Liver (tissue), 9 donors: Measurements from ENCODE around the gene LPCAT1. TPM values are rescaled to one million over a fixed set of nuclear protein-coding genes. Genes with fewer than 3 reads are reported as not detected.

ENCODE experiments used
- DNase-seq: peaks from one replicate; pipeline ENCODE4 v3.0.0-alpha.2; 2017; ENCODE audit warnings: low spot score
- H3K27ac ChIP-seq, 2 donors: one replicate each; pipeline ENCODE4 v1.7.0; 2013; ENCODE audit warnings: inconsistent platforms in 2 of 2, low read length in 2 of 2, control low read depth in 1 of 2, low read depth in 1 of 2, mild to moderate bottlenecking in 1 of 2
- H3K27me3 ChIP-seq, 4 donors: one replicate each; pipeline versions ENCODE4 v1.6.1 to v1.7.0; 2013; ENCODE audit warnings: low read length in 3 of 4, inconsistent platforms in 1 of 4, mild to moderate bottlenecking in 1 of 4, moderate library complexity in 1 of 4; ENCODE audit not compliant: control insufficient read depth in 4 of 4, insufficient read depth in 4 of 4
- H3K36me3 ChIP-seq, 4 donors: one replicate each; pipeline versions ENCODE4 v1.6.1 to v1.7.0; 2013; ENCODE audit warnings: low read length in 3 of 4, mild to moderate bottlenecking in 3 of 4, low read depth in 1 of 4, moderate library complexity in 1 of 4; ENCODE audit not compliant: control insufficient read depth in 4 of 4, insufficient read depth in 3 of 4
- H3K4me1 ChIP-seq, 4 donors: one replicate each; pipeline versions ENCODE4 v1.6.1 to v1.7.0; 2013; ENCODE audit warnings: low read length in 3 of 4, mild to moderate bottlenecking in 3 of 4, moderate library complexity in 1 of 4; ENCODE audit not compliant: control insufficient read depth in 4 of 4, insufficient read depth in 4 of 4
- H3K4me3 ChIP-seq, 3 donors: one replicate each; pipeline versions ENCODE4 v1.6.1 to v1.7.0; 2013; ENCODE audit warnings: low read length in 3 of 3, control low read depth in 1 of 3, low read depth in 1 of 3, mild to moderate bottlenecking in 1 of 3
- H3K9ac ChIP-seq, 2 donors: one replicate each; pipeline ENCODE4 v1.7.0; 2013; ENCODE audit warnings: low read length in 2 of 2, mild to moderate bottlenecking in 2 of 2, moderate library complexity in 2 of 2, control low read depth in 1 of 2, low read depth in 1 of 2
- H3K9me3 ChIP-seq, 4 donors: one replicate each; pipeline versions ENCODE4 v1.6.1 to v1.7.0; 2013; ENCODE audit warnings: low read length in 3 of 4; ENCODE audit not compliant: control insufficient read depth in 4 of 4
- FOXA1 ChIP-seq: IDR thresholded peaks from 2 replicates; pipeline ENCODE4 v1.6.1; 2016; ENCODE audit warnings: antibody characterized with exemption
- GABPA ChIP-seq, 2 donors: IDR thresholded peaks in 1 of 2; conservative IDR thresholded peaks in 1 of 2; 2 replicates each; pipeline ENCODE4 v1.6.1; 2016; ENCODE audit warnings: antibody characterized with exemption in 2 of 2, mild to moderate bottlenecking in 1 of 2, moderate library complexity in 1 of 2
- HNF4G ChIP-seq: IDR thresholded peaks from 2 replicates; pipeline ENCODE4 v1.6.1; 2016; ENCODE audit warnings: antibody characterized with exemption
- JUND ChIP-seq, 2 donors: IDR thresholded peaks; 2 replicates each; pipeline ENCODE4 v1.6.1; 2016; ENCODE audit warnings: antibody characterized with exemption in 2 of 2
- MAX ChIP-seq: IDR thresholded peaks from 2 replicates; pipeline ENCODE4 v1.6.1; 2016; ENCODE audit warnings: antibody characterized with exemption
- RAD21 ChIP-seq, 2 donors: IDR thresholded peaks; 2 replicates each; pipeline ENCODE4 v1.6.1; 2016; ENCODE audit warnings: antibody characterized with exemption in 2 of 2, mild to moderate bottlenecking in 2 of 2
- REST ChIP-seq: IDR thresholded peaks from 2 replicates; pipeline ENCODE4 v1.6.1; 2016; ENCODE audit warnings: antibody characterized with exemption, mild to moderate bottlenecking
- RXRA ChIP-seq, 2 donors: IDR thresholded peaks; 2 replicates each; pipeline ENCODE4 v1.6.1; 2017 to 2018; ENCODE audit warnings: antibody characterized with exemption in 2 of 2, mild to moderate bottlenecking in 1 of 2
- TAF1 ChIP-seq: conservative IDR thresholded peaks from 2 replicates; pipeline ENCODE4 v1.6.1; 2016; ENCODE audit warnings: antibody characterized with exemption, mild to moderate bottlenecking
- YY1 ChIP-seq: IDR thresholded peaks from 2 replicates; pipeline ENCODE4 v1.6.1; 2016; ENCODE audit warnings: antibody characterized with exemption, mild to moderate bottlenecking
- ZBTB33 ChIP-seq: IDR thresholded peaks from 2 replicates; pipeline ENCODE4 v1.6.1; 2016; ENCODE audit warnings: antibody characterized with exemption
- WGBS: extraction: QIAGEN DNeasy Blood & Tissue Kit; methylation state at CpG from one replicate; pipeline ENCODE4 v1.1.7; 2013; 5-methylcytosine and 5-hydroxymethylcytosine counted together
- polyA plus RNA-seq, 2 donors: library from polyadenylated mRNA; stranded (reverse) in 1 of 2; unstranded in 1 of 2; fragments of 200-250 nt in 1 of 2; fragments of >200 nt in 1 of 2; fragmentation: Nextera tagmentation in 1 of 2; extraction: Ambion mirVana in 1 of 2; gene quantifications; one replicate each; pipeline versions ENCODE4 v1.2.1 to v1.2.3, GENCODE V29; 2013 to 2015
- total RNA-seq, 2 donors: library from RNA; depleted of rRNA; stranded (reverse); fragments of >200 nt; gene quantifications; one replicate each; pipeline ENCODE4 v1.2.3, GENCODE V29; 2014
- TF ChIP-seq, protein P1 (sequence below): IDR thresholded peaks from 2 replicates; pipeline ENCODE4 v1.6.1; 2016; ENCODE audit warnings: antibody characterized with exemption
- TF ChIP-seq, protein P2 (sequence below): fragments of 150-350 bp; IDR thresholded peaks from 2 replicates; pipeline ENCODE4 v1.5.1; 2017; ENCODE audit warnings: improper control_type of control experiment, low read depth, low read length; ENCODE audit not compliant: missing input control
- donor health status: healthy.
- donor health status: healthy.
- donor health status: healthy.
- donor health status: healthy.
- donor health status: healthy.

The LPCAT1 gene
- total and polyA plus RNA-seq, 4 donors, result 1.5 to 12.8 (median 9.9) TPM

GRCh38 chr5:1545126-1545804, 21.5 kb upstream of the LPCAT1 start:
- H3K27ac ChIP-seq, result no peak overlapping the region
- DNase-seq, result no peak
- WGBS, result 91% methylated on average over 4 of the region's 4 CpGs
- H3K36me3 ChIP-seq, result no peaks in the 10 kb centered on the region
- no peaks in the 10 kb centered on the region for H3K4me1 ChIP-seq
- H3K9me3 ChIP-seq, result no peaks in the 10 kb centered on the region
- H3K4me3 ChIP-seq, result no peak overlapping the region
- no peaks in the 10 kb centered on the region for H3K27me3 ChIP-seq
- no peak overlapping the region for H3K9ac ChIP-seq
- TF ChIP-seq GABPA (IDR thresholded peaks at IDR 0.05 in 1 of 2, conservative IDR thresholded peaks at IDR 0.05 in 1 of 2) (no peak), MAX (no peak), RAD21 (IDR thresholded peaks at IDR 0.05) (no peak), ZBTB33 (no peak), JUND (IDR thresholded peaks at IDR 0.05) (no peak), YY1 (no peak), REST (no peak)
- TF ChIP-seq, protein P1, sequence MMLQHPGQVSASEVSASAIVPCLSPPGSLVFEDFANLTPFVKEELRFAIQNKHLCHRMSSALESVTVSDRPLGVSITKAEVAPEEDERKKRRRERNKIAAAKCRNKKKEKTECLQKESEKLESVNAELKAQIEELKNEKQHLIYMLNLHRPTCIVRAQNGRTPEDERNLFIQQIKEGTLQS, result no peak
- TF ChIP-seq, protein P2, sequence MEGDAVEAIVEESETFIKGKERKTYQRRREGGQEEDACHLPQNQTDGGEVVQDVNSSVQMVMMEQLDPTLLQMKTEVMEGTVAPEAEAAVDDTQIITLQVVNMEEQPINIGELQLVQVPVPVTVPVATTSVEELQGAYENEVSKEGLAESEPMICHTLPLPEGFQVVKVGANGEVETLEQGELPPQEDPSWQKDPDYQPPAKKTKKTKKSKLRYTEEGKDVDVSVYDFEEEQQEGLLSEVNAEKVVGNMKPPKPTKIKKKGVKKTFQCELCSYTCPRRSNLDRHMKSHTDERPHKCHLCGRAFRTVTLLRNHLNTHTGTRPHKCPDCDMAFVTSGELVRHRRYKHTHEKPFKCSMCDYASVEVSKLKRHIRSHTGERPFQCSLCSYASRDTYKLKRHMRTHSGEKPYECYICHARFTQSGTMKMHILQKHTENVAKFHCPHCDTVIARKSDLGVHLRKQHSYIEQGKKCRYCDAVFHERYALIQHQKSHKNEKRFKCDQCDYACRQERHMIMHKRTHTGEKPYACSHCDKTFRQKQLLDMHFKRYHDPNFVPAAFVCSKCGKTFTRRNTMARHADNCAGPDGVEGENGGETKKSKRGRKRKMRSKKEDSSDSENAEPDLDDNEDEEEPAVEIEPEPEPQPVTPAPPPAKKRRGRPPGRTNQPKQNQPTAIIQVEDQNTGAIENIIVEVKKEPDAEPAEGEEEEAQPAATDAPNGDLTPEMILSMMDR, result no peak

- DNase-seq, result no peak
- no peaks in the 10 kb centered on the region for H3K36me3 ChIP-seq
- H3K4me1 ChIP-seq, result no peaks in the 10 kb centered on the region
- 92% methylated on average over 12 of the region's 12 CpGs for WGBS
- TF ChIP-seq ZBTB33, result no peak
- no peak for TF ChIP-seq TAF1
- TF ChIP-seq YY1, result no peak
- no peak for TF ChIP-seq RAD21 (IDR thresholded peaks at IDR 0.05)
- no peak for TF ChIP-seq HNF4G
- no peak for TF ChIP-seq FOXA1
- no peak for TF ChIP-seq RXRA (IDR thresholded peaks at IDR 0.05)
- H3K4me3 ChIP-seq, result no peak overlapping the region
- H3K27ac ChIP-seq, result no peak overlapping the region
- H3K27me3 ChIP-seq, result no peaks in the 10 kb centered on the region
- H3K9me3 ChIP-seq, result no peaks in the 10 kb centered on the region
- no peak overlapping the region for H3K9ac ChIP-seq
These were observed 20.7 kb upstream of the LPCAT1 start for GRCh38 chr5:1544294-1544961.
